ENCODE measurements around the gene HSD17B3.

HSD17B3 gene

DNA sequence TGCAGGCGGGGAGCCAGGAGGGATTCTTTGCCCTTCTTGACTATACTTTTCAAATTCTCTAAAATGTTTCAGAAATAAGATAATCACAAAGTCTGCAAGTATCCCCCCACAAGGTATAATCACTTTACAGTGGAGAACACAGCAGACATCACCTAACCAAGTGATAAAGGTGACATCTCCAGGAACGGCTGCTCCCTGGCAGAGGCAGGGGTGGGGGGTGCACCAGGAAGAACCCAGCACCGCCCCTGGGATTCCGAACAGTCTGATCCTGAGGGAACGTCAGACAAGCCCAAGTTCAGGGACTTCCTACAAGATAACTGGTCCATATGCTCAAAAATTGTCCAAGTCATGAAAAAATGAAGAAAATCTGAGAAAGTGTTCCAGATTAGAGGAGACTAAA, 85.4 kb downstream of the HSD17B3 start:
- peaks cover 29 to 36% of the 10 kb centered on the region in 2 experiments for H3K4me1 ChIP-seq (ENCODE audit: control insufficient read depth in 1 of 2, insufficient read depth in 2 of 2, low read length in 2 of 2)
- no peak overlapping the region for H3K18ac ChIP-seq (ENCODE audit: low read length)
- no peak overlapping the region for H2AFZ ChIP-seq (ENCODE audit: insufficient read depth, low read length, poor library complexity)
- H3K4me2 ChIP-seq (ENCODE audit: low read length), result no peak overlapping the region
- no peak overlapping the region for H4K8ac ChIP-seq (ENCODE audit: low read depth, low read length)
- H2BK12ac ChIP-seq (ENCODE audit: low read length), result peak overlapping the region; percentile 99
- H3K9ac ChIP-seq (ENCODE audit: low read length), result no peak overlapping the region
- H3K79me2 ChIP-seq (ENCODE audit: control insufficient read depth, insufficient read depth, low read length, poor library complexity), result no peaks in the 10 kb centered on the region
- peak overlapping the region; percentile 35 for H3K14ac ChIP-seq (ENCODE audit: low read length)
- no peaks in the 10 kb centered on the region for H3K9me3 ChIP-seq (ENCODE audit: insufficient read depth, low read depth, low read length)
- peaks cover 18% of the 10 kb centered on the region for H3K79me1 ChIP-seq (ENCODE audit: low read length)
- H3K23ac ChIP-seq (ENCODE audit: low read length), result no peak overlapping the region
- H3K27me3 ChIP-seq (ENCODE audit: insufficient read depth, low read length), result no peaks in the 10 kb centered on the region
- no peak overlapping the region for H4K12ac ChIP-seq (ENCODE audit: low read depth, low read length)
- WGBS (ENCODE audit: extremely low coverage, insufficient coverage, insufficient read length), result no CpG with 5 or more reads among the region's 5 CpGs
- peak overlapping the region; percentile 48 for H2BK120ac ChIP-seq (ENCODE audit: insufficient read depth, low read length, poor library complexity)
- H3K4me3 ChIP-seq (ENCODE audit: low read depth, low read length), result no peak overlapping the region
- H4K91ac ChIP-seq (ENCODE audit: low read depth, low read length), result peak overlapping the region; percentile 82
- no peaks in the 10 kb centered on the region for H3K36me3 ChIP-seq (ENCODE audit: control insufficient read depth in 1 of 2, insufficient read depth in 2 of 2, low read length in 2 of 2)
- peak overlapping the region; percentile 59 for H3K27ac ChIP-seq (ENCODE audit: low read depth, low read length)
- H3K4ac ChIP-seq (ENCODE audit: low read depth, low read length), result peak overlapping the region; percentile 39
- DNase-seq, result no peak
- peak overlapping the region; percentile 37 for H2BK5ac ChIP-seq (ENCODE audit: low read depth, low read length, poor library complexity)
- peak overlapping the region; percentile 78 for H2AK5ac ChIP-seq (ENCODE audit: low read length)

DNA sequence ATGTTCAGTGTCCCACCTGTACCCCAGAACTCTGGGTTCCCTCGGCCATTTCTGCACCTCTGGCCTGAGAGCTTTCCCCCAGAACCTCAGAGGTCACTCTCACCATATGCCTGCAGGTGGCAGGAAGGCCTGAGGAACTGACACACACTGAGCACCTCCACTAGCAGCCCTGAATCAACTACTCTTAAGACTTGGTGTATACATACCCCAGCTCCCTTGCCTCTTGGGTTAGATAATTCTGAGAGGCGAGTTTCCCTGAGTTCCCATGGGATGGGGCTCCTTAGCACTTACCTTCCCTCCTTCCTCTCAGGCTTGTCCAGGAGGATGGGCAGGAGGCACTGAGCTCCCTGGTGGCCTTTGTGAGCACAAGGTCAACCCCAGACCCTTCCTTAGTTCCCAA, 86.1 kb downstream of the HSD17B3 start:
- H4K8ac ChIP-seq (ENCODE audit: low read depth, low read length), result no peak overlapping the region
- WGBS (ENCODE audit: extremely low coverage, insufficient coverage, insufficient read length), result no CpG with 5 or more reads among the region's 2 CpGs
- H3K9me3 ChIP-seq (ENCODE audit: insufficient read depth, low read depth, low read length), result no peaks in the 10 kb centered on the region
- no peak overlapping the region for H3K4me2 ChIP-seq (ENCODE audit: low read length)
- H3K79me2 ChIP-seq (ENCODE audit: control insufficient read depth, insufficient read depth, low read length, poor library complexity), result no peaks in the 10 kb centered on the region
- peaks cover 29 to 36% of the 10 kb centered on the region in 2 experiments for H3K4me1 ChIP-seq (ENCODE audit: control insufficient read depth in 1 of 2, insufficient read depth in 2 of 2, low read length in 2 of 2)
- H4K91ac ChIP-seq (ENCODE audit: low read depth, low read length), result peak overlapping the region; percentile 82
- H3K9ac ChIP-seq (ENCODE audit: low read length), result no peak overlapping the region
- no peak overlapping the region for H3K4ac ChIP-seq (ENCODE audit: low read depth, low read length)
- peak overlapping the region; percentile 1 for H3K14ac ChIP-seq (ENCODE audit: low read length)
- no peak overlapping the region for H2BK120ac ChIP-seq (ENCODE audit: insufficient read depth, low read length, poor library complexity)
- H2BK12ac ChIP-seq (ENCODE audit: low read length), result peak overlapping the region; percentile 29
- peak overlapping the region; percentile 1 for H2AK5ac ChIP-seq (ENCODE audit: low read length)
- no peak overlapping the region for H4K12ac ChIP-seq (ENCODE audit: low read depth, low read length)
- peak overlapping the region; percentile 16 for H3K18ac ChIP-seq (ENCODE audit: low read length)
- peaks cover 18% of the 10 kb centered on the region for H3K79me1 ChIP-seq (ENCODE audit: low read length)
- no peaks in the 10 kb centered on the region for H3K27me3 ChIP-seq (ENCODE audit: insufficient read depth, low read length)
- H2AFZ ChIP-seq (ENCODE audit: insufficient read depth, low read length, poor library complexity), result no peak overlapping the region
- no peak overlapping the region for H3K4me3 ChIP-seq (ENCODE audit: low read depth, low read length)
- DNase-seq, result no peak
- H3K23ac ChIP-seq (ENCODE audit: low read length), result no peak overlapping the region
- no peak overlapping the region for H2BK5ac ChIP-seq (ENCODE audit: low read depth, low read length, poor library complexity)
- H3K36me3 ChIP-seq (ENCODE audit: control insufficient read depth in 1 of 2, insufficient read depth in 2 of 2, low read length in 2 of 2), result no peaks in the 10 kb centered on the region
- no peak overlapping the region for H3K27ac ChIP-seq (ENCODE audit: low read depth, low read length)

DNA sequence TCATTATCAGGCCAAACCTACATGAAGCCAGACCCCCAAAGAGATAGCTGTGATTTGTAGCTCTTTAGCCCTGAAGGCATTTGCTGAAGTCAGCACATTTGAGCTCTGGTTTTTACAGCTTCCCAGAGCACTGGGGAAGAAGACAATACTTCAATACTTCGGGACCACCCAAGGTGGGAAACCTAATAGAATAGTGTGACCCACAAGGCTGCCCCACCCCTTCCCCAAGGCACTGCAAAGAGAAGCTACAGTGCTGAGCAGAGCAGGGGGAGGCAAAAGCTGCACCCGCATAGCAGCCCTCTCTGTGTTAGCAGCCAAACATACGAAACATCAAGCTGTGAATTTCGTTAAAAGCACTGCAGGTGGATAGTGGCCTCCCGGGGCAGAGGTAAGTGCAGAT, 87.3 kb downstream of the HSD17B3 start:
- Histone ChIP-seq H2BK120ac (ENCODE audit: insufficient read depth, low read length, poor library complexity) (no peak overlapping the region), H2AK5ac (ENCODE audit: low read length) (no peak overlapping the region), H2BK5ac (ENCODE audit: low read depth, low read length, poor library complexity) (no peak overlapping the region), H3K79me1 (ENCODE audit: low read length) (peaks cover 18% of the 10 kb centered on the region), H2BK12ac (ENCODE audit: low read length) (peak overlapping the region; percentile 5), H3K4me1 (ENCODE audit: control insufficient read depth in 1 of 2, insufficient read depth in 2 of 2, low read length in 2 of 2) (peaks cover 29 to 36% of the 10 kb centered on the region in 2 experiments), H3K36me3 (ENCODE audit: control insufficient read depth in 1 of 2, insufficient read depth in 2 of 2, low read length in 2 of 2) (no peaks in the 10 kb centered on the region), H4K8ac (ENCODE audit: low read depth, low read length) (no peak overlapping the region), H4K12ac (ENCODE audit: low read depth, low read length) (no peak overlapping the region), H3K79me2 (ENCODE audit: control insufficient read depth, insufficient read depth, low read length, poor library complexity) (no peaks in the 10 kb centered on the region), H3K4me2 (ENCODE audit: low read length) (no peak overlapping the region), H3K23ac (ENCODE audit: low read length) (no peak overlapping the region), H3K18ac (ENCODE audit: low read length) (no peak overlapping the region), H3K4ac (ENCODE audit: low read depth, low read length) (no peak overlapping the region), H4K91ac (ENCODE audit: low read depth, low read length) (peak overlapping the region; percentile 16), H2AFZ (ENCODE audit: insufficient read depth, low read length, poor library complexity) (no peak overlapping the region), H3K9ac (ENCODE audit: low read length) (no peak overlapping the region), H3K4me3 (ENCODE audit: low read depth, low read length) (no peak overlapping the region), H3K9me3 (ENCODE audit: insufficient read depth, low read depth, low read length) (no peaks in the 10 kb centered on the region), H3K27ac (ENCODE audit: low read depth, low read length) (no peak overlapping the region), H3K14ac (ENCODE audit: low read length) (no peak overlapping the region), H3K27me3 (ENCODE audit: insufficient read depth, low read length) (no peaks in the 10 kb centered on the region)
- no CpG with 5 or more reads among the region's 5 CpGs for WGBS (ENCODE audit: extremely low coverage, insufficient coverage, insufficient read length)
- no peak for DNase-seq

DNA sequence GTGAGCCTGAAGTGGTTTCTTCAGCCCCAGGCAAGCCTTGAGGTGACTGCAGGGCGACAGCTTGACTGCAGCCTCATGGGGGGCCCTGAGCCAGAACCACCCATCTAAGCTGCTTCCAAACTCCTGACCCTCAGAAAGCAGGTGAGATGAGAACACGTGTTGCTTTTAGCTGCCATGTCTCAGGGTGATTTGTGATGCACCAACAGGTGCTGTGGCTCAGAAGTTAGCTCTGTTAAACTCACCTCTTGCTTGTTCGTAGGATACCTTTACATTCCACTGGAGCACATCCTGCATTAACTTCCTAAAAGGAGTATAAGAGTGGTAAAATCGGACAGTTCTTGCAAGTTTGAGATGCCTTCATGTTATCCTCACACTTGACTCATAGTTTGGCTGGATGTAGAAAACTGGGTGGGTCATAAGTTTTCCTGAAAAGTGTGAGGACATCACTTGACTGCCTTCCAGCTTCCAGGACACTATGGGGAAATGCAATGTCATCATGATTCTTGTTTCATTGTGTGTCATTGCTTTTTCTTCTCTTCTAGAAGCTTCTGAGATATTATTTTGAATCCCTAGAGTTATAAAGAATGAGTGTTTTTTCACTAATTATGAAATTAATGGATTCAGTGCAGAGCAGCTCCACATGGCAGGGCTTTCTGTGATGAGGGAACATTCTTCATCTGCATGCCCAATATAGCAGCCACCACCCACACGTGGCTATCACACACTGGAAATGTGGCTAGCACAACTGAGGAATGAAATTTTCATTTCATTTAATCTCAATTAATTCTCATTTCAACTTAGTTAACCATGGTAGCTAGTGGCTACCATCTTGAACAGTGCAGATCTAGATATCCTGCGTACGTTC, 92.3 kb downstream of the HSD17B3 start:
- Histone ChIP-seq H4K12ac (ENCODE audit: low read depth, low read length) (no peak overlapping the region), H2AK5ac (ENCODE audit: low read length) (no peak overlapping the region), H3K79me2 (ENCODE audit: control insufficient read depth, insufficient read depth, low read length, poor library complexity) (no peaks in the 10 kb centered on the region), H3K36me3 (ENCODE audit: control insufficient read depth in 1 of 2, insufficient read depth in 2 of 2, low read length in 2 of 2) (no peaks in the 10 kb centered on the region), H3K9me3 (ENCODE audit: insufficient read depth, low read depth, low read length) (peaks cover 2% of the 10 kb centered on the region), H2BK5ac (ENCODE audit: low read depth, low read length, poor library complexity) (no peak overlapping the region), H3K14ac (ENCODE audit: low read length) (no peak overlapping the region), H3K18ac (ENCODE audit: low read length) (no peak overlapping the region), H3K79me1 (ENCODE audit: low read length) (peaks cover 2% of the 10 kb centered on the region), H2BK12ac (ENCODE audit: low read length) (no peak overlapping the region), H4K91ac (ENCODE audit: low read depth, low read length) (no peak overlapping the region), H3K27me3 (ENCODE audit: insufficient read depth, low read length) (no peaks in the 10 kb centered on the region), H3K27ac (ENCODE audit: low read depth, low read length) (no peak overlapping the region), H3K9ac (ENCODE audit: low read length) (no peak overlapping the region), H3K4ac (ENCODE audit: low read depth, low read length) (no peak overlapping the region), H3K4me2 (ENCODE audit: low read length) (no peak overlapping the region), H2BK120ac (ENCODE audit: insufficient read depth, low read length, poor library complexity) (no peak overlapping the region), H3K4me3 (ENCODE audit: low read depth, low read length) (no peak overlapping the region), H4K8ac (ENCODE audit: low read depth, low read length) (no peak overlapping the region), H3K4me1 (ENCODE audit: control insufficient read depth in 1 of 2, insufficient read depth in 2 of 2, low read length in 2 of 2) (peaks cover 4% of the 10 kb centered on the region in 2 experiments), H2AFZ (ENCODE audit: insufficient read depth, low read length, poor library complexity) (no peak overlapping the region), H3K23ac (ENCODE audit: low read length) (no peak overlapping the region)
- WGBS (ENCODE audit: extremely low coverage, insufficient coverage, insufficient read length), result no CpG with 5 or more reads among the region's 7 CpGs
- DNase-seq, result no peak

All from trophoblast cell (in vitro differentiated cells and primary cell).